GM21423 (cell line): ENCODE measurements around the gene KIF16B.
"Not testable (repeated sequence)": the region's sequence is repeated elsewhere in the genome, so short reads cannot be mapped to it uniquely, and the experiment has no call there.

ENCODE experiments used
- ATAC-seq: cut with Tn5 transposase; IDR thresholded peaks from one replicate; pipeline ENCODE4 v1.9.1; 2021; ENCODE audit warnings: mild to moderate bottlenecking, moderate library complexity; ENCODE audit not compliant: unreplicated experiment

KIF16B gene

DNA sequence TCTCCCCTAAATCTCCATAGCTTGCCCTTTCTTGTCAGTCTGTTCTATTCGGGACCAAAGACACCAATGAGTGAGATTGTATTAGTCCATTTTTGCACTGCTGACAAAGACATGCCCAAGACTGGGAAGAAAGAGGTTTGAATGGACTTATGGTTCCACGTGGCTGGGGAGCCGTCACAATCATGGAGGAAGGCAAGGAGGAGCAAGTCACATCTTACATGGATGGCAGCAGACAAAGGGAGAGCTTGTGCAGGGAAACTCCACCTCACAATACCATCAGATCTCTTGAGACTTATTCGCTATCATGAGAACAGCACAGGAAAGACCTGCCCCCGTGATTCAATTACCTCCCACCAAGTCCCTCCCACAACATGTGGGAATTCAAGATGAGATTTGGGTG, 133.7 kb downstream of the KIF16B start:
- ATAC-seq = not testable (repeated sequence)

DNA sequence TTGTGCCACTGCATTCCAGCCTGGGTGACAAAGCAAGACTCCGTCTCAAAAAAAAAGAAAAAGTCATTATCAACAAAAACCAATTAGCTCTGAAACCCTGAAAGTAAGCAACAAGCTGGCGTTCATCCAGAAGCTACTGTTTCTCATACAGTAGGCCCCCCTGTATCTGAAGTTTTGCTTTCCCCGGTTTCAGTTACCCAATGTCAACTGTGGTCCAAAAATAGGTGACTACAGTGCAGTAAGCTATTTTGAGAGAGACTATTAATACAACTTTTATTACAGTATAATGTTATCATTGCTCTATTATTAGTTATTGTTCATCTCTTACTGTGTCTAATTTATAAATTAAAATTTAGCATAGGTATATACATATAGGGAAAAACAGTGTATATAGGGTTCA, 135.1 kb downstream of the KIF16B start:
- ATAC-seq = no peak

DNA sequence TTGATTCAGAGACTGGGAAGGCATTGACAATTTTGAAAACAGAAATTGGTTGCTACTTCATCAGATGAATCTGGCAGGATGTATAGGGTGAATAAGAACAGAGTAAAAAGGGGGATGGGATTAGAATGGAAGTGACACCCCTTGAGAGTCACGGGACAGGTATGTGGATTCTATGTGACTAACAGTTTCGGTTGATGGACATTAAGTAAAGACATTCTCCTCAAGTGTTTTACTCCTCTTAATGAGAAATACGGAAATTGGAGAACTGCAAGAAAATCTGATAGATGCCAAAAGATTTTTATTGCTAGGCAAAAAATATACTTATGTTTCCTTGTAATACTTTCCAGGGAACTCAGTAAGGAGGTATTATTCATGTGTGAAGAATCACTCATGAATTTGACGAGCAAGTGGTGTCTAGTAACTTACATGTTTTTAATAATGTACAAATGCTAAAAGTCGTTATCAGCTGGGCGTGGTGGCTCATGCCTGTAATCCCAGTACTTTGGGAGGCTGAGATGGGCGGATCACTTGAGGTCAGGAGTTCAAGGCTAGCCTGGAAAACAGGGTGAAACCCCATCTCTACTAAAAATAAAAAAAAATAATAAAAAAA, 135.8 kb downstream of the KIF16B start:
- ATAC-seq = no peak

DNA sequence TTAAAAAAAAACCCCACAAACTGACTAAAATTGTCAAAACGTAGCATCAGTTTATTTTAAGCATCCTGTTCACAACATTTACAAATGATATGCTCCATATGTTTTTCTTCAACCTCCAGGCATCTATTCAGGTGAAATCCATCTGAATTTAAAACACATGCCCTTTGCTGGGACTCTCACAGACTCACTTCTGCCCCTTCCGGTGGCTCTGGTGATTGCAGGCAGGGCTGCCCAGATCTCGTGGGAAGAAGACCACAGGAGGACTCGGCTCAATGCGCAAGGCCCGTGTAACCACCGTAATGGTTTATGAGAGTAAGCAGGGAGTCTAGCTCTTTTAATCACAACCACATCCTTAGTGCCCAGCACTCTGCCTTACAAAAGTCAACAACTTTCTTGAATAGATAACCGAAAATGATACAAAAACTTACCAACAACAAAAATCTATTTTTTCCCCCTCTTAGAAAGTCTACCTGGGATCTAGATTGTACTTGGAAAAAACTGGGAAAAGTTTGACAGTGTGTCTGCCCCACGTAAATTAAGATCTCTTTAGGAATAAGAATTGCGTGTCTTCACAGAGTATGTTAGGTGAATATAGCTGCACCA, 139.1 kb downstream of the KIF16B start:
- ATAC-seq = peak; percentile 42

DNA sequence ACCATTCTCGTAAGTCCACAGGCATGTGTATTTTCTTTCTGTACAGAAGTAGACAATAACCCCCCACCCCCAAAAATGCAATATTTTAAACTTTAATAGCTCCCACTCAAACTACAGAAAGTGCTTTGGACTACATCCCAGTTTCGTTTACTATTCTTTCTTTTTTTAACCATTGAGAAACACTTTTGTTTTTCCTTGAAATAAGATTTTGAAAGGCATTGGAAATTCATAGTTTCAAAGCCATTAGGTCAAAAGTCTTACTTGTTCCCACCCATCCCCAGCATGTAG, 140.0 kb downstream of the KIF16B start:
- ATAC-seq = no peak

DNA sequence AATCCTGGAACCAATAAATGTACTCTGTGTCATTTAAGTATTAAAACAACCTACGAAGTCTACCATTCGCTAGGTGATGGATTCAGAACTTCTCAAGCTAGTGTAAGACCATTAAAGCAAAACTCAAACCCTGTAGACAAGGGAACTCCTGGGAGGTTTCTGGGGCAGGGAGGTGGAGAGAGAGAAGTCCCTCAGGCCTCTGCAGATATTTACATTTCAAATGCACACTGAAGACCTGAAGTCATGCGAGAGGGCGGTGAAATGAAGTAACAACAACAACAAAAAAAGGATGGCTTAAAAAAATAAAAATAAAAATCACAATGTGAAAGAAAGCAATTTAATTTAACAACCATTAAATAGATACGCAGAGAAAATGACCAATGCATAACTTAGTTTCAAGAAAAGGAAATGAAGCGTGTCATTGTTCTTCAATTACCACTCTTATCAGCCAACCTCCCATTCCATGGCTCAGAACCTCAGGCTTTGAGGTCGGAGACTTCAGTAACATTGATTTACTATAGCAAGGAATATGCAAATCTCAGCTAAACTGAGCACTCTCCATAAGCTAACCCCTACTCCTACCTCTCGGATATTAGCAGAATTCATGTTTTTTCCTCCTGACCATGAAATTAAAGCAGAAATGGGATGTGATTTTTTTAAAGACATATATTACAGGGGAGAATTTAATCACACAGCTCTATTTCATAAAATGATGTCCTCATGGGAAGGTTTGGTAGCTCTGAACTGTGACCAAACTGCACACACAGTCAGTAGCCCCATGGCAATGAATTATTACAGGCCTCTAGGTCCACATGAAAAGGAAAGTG, 140.6 kb downstream of the KIF16B start:
- ATAC-seq = no peak

DNA sequence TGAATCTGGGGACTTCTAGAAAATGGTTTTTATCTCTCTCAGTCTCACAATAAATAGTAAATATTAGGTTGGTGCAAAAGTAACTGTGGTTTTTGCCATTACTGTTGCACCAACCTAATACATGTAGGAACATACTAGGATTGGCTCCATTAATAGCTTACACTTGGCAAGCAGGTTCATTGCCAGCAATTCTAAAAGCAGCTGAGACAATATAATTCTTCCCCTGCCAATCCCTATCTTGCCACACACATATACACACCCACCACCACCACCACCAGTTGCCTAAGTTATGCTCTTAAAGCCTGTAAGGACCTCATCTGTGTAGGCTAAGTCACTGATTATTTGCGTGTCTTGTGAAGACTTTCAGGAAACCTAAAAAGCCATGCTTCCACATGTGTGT, 145.1 kb downstream of the KIF16B start:
- no peak for ATAC-seq

DNA sequence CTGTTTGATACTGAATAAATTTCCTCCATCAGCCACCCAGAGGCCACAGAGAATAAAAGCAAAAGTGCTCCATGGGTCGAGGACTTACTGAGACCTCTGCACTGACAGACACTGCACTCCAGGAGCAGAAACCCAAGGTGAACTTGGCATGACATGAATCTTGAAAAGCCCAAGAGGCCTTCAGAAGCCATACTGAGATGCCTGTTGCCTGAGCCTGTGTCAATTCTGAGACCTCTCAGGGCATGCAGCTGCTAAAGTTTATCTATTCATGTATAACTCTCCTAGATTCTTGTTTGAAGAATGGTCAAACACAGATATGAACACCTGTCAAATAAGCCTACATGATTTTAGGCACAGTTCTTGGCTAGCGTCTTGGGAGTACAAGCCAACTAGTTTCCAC, 145.7 kb downstream of the KIF16B start:
- ATAC-seq = no peak

DNA sequence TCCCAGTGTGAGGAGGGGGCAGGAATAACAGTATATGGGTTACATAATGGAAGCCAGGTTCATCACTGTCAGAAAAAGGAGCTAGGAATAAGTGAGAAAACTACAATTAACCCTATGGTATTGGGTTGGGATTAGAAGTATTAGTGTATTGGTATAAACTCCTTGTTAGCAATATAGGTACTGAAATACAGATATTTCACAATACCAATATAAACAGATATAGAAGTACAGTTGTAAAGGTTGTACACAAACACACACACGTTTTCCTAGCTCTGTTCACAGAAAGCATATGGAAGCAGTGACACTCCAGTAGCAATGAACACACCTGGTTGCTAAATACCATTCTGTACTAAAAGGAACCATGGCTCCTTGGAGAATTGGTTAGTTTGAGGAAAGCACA, 148.5 kb downstream of the KIF16B start:
- ATAC-seq = no peak

DNA sequence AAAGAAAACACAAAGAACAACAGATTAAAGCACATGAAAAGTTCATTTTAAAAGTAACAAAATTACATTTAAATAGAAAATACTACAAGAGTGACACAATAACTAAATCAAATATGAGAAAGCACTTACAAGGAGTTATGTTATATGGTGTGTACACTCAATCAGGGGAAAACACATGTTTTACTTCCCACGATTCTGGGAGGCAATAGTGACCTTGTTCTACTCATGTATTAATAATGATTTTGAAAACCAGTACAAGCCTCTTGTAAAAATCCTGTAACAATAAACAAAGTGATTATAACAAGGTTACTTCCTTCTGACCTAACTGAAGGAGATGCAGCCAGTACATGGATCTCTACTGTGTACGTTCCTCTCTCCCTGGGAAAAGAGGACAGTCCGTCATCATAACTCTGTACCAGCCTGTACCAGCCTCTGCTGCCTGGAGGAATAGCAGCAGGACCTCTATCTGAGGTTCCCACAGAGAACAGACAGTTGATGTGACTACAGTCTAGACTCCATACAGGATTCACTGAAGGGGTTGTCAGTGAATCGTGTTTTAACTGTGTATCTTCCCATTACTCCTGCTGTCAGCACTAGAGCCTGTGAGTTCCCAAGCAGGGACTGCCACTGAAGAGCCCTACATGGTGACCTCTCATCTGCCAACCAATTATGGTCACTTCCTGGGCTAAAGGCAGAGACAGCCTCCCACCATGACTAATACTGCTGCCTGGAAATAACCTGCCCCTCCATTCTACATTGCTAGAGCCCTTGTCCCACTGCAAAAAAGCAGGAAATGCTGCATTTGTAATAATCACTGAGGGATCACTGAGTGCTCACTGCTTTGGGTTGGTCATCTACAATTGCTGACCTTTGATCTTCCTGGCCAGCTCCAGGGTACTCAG, 149.7 kb downstream of the KIF16B start:
- peak; percentile 55 for ATAC-seq

DNA sequence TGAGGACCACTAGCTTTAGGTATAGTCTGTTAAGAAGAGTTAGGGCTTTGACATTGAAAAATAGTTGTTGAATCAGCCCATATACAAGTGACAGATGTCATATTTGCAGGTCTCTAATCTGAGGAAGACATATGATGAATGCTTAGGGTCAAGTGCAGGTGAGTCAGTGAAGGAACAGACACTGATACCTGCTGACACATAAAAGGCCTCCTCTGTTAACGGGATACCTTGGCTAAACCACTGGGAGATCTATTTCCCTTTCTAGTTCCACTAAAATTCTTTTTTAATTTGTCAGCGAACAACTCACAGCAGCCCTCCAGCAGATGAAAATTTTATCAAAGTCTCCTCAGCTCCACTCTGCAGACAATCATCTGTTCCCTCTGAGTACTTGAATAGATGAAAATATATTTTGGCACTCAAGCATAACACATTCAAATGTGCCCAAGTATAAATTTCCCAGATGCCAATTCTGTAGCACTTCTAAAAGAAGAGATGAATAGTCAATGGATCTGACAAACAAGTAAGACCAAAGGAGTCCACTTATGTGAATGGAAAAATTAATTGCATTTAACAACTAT, 154.0 kb downstream of the KIF16B start:
- no peak for ATAC-seq

DNA sequence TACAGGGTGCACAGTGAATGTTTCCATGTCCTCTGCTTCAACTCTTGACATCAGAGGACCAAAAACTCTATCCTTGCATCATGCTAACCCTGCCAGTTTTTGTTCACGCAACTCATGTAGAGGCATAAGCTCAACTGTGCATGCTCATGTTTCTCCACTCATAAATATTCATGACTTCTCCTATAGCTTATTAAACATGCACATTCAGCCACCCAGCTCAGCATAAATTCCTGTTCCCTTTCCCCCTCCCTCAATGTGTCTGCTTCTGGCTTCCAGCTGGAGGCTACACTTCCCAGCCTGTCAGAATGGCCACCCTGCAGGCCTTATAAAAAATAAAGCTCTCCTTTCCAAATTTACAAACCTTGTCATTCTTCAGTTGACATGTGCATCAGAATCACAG, 154.6 kb downstream of the KIF16B start:
- ATAC-seq = no peak

DNA sequence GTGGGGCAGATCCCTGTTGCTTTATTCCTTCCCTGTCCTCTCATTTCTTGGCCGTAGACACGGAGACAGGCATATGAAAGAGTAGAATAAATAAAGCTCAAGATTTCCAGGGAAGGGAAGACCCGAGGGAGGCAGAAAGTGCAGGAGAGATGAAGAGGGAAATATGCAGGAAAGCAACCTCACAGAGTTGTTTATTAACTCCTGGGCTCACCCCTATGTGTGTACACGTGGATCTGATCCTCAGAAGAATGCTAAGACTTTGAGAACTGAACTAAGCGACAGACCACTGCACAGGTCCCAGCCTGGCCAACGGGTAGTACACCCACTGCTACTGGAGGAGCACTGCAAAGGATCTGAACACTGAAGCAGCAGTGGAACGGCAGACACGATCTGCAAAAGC, 156.2 kb downstream of the KIF16B start:
- no peak for ATAC-seq

DNA sequence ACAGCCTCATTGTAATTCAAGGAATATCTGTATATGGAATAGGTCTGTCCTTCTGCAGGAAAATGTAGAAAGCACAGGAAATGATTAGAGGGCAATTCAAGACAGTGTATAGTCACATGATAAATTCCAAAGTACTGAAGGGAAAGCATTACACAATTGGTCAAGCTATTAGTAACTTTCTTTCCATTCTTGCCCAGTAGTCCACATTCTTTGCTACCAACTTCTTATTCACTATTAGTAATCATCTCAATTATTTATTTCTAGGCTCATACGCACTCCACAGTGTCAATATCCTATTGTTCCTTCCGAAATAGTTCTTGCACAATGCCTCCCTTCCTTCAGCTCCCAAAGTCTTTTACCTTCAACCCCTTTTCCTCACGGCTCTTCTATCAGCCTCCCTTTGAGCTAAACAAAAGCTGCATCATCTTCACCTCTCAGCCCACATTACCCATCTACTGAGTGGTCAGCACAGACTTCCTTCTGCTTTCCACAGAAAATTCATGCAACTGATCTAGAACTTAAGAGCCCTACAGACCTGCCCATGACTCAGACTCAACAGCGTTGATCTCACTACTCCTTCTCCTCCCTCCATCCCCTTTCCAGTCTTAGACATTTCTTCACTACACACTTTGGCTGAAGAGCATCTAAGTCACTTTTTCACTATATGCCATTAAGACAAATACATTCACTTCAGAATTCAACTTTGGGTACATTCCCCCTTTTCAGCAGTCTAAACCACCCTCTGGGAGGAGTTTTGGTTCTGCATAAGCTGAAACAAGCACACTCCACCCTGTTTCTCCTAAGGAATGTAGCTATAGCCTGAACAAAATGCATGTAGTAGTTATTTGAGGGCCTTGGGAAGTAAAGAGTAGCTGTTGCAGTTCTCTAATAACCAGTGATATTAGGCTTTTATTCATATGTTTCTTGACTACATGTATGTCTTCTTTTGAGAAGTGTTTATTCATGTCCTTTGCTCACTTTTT, 157.9 kb downstream of the KIF16B start:
- ATAC-seq = no peak

DNA sequence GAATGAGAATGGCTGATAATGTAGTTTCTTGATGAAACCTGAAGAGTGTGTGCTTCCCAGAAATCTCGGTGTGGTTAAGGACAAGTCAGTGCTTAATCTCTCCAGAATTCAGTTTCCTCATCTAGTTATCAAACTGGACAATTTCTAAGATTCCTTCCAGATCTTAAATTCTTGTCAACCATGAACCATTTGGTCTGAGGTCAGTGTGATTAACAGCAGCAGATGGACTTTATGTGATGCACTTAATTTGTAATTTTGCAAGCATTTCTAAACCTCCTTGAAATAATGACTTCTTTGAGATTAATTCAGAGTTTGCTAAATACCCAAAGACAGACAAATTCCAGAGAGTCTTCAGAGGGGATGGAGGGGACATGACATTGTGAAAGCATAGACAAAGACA, 160.3 kb downstream of the KIF16B start:
- no peak for ATAC-seq

DNA sequence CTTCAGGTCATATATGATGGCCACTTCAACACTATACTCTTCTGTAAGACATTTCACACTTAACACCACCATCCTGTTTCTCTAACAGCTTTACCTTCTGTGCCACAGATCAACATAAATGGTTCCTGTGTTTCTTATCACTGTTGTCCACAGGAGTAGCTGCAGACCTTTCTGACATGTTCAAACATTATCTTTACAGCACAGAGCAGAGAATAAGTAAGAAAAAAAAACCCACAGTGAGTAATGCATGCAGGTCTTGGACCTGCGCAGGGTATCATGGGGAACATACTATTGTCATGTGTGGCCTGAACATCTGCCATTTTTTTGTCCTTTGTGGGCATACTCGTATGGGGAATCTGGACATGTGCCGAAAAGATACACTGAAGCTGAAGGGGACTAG, 161.9 kb downstream of the KIF16B start:
- no peak for ATAC-seq

DNA sequence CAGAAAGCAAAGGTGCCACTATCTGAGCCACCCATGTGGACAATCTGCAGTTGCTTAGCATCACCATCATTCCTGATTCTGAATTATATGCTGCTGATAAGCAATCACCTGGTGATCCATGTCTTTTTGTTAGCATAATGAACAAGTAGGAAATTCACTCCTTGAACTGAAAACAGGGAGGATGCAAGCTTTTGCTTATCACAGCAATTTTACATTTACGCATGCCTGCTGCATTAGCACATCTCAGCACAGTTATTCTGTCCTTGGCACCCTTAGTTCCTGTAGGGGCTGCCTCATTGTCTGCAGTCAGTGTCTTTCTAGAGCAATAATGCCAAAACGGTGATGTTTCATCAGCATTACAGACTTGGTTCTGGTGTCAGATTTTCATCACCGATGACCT, 162.6 kb downstream of the KIF16B start:
- no peak for ATAC-seq

DNA sequence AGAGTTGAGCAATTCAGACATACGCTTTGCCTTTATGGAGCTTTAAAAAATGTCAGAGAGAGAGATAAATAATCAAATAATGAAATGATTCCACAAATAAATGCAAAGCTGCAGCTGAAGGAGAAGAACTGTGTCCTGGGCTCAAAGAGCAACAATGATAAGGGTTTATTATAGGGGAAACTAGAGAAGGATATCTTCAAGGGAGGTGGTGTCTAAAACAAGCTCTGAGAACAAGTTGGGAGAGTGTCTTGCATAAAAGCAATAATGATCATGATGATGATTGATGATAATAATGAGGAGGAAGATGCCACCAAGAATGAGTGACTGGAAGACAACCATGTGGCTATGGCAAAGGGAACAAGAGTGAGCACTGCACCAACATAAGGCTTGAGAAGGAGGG, 164.3 kb downstream of the KIF16B start:
- no peak for ATAC-seq

DNA sequence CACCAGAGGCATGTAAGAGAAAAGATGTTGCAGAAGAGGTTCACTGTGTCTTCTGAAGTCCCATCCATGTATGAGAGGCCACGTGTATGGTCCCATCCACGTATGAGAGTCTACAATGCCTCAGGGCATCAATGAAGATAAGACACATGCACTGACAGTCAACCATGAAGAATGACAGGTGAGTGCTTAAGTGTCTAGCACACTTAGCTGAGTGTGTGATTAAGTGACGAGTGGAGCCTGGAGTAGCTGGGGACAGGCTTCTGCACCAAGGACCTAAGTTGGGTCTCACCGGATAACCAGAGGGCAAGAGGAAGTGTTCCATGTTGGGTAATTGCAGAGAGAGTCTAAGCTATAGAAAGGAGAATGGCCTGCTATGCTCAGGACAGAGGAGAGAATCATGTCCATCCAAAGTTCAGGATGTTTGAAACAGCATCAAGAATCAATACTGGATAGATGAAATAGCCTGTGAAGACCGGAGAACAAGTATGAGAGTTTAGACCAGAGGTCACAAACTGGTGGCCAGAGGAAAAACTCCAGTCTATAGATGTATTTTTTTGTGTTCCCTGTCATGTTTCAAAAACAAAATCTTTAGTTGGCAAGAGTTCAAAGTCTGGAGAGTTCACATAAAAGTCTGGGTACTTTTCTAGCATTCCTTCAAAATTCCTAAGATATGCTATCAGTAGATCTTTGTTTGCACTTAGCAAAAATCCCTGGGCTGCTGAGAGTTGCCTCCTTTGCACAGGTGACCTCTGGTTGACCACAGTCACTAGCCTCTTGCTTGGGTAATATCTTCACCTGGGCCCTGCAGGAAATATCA, 165.8 kb downstream of the KIF16B start:
- no peak for ATAC-seq
